Measurements from ENCODE around the gene PAK6. TPM values are rescaled to one million over a fixed set of nuclear protein-coding genes. Genes with fewer than 3 reads are reported as not detected.

Gene PAK6
- total RNA-seq, result under 0.01 TPM in 2 replicates

GRCh38 chr15:40238532-40239403 lies at the start of gene PAK6:
Gene PAK6, plus strand, starts transcription at chr15:40239063. Its CDS starts 25,723 bp downstream, at chr15:40264786.

GRCh38 chr15:40282869-40283614 lies 44.2 kb downstream of the PAK6 start, which contains the start of gene ANKRD63:
Gene ANKRD63, minus strand, starts transcription at chr15:40283064. Its CDS starts 478 bp downstream, at chr15:40282586.

GRCh38 chr15:40307421-40308211 lies 68.8 kb downstream of the PAK6 start, which contains the start of gene PLCB2:
Gene PLCB2, minus strand, starts transcription at chr15:40307935. Its CDS starts 263 bp downstream, at chr15:40307672.

GRCh38 chr15:40323239-40323952 lies 84.5 kb downstream of the PAK6 start, which contains the start of gene INAFM2:
Gene INAFM2, plus strand, starts transcription at chr15:40323692. Its CDS starts 364 bp downstream, at chr15:40324056.

Other genes with a start within 250 kb of the PAK6 start
- gene SRP14, start 199.9 kb upstream of the PAK6 start, total RNA-seq, result 164 and 184 TPM in 2 replicates
- 2.4 and 3.1 TPM in 2 replicates for gene BMF, start 130.2 kb upstream of the PAK6 start, total RNA-seq
- 16.2 and 64.9 TPM in 2 replicates for gene BUB1B, start 78.0 kb upstream of the PAK6 start, total RNA-seq
- not detected in 2 replicates for gene ANKRD63, start 44.0 kb downstream of the PAK6 start, total RNA-seq
- gene PLCB2, start 68.9 kb downstream of the PAK6 start, total RNA-seq, result 0.12 and 0.66 TPM in 2 replicates
- gene INAFM2, start 84.6 kb downstream of the PAK6 start, total RNA-seq, result 8.7 and 10.1 TPM in 2 replicates
- gene CCDC9B, start 101.9 kb downstream of the PAK6 start, total RNA-seq, result 32.9 and 46.2 TPM in 2 replicates
- gene PHGR1, start 112.0 kb downstream of the PAK6 start, total RNA-seq, result not detected in 2 replicates
- under 0.01 and 0.12 TPM in 2 replicates for gene DISP2, start 119.2 kb downstream of the PAK6 start, total RNA-seq
- gene KNSTRN, start 143.7 kb downstream of the PAK6 start, total RNA-seq, result 45.1 and 118 TPM in 2 replicates
- gene IVD, start 166.7 kb downstream of the PAK6 start, total RNA-seq, result 46.3 and 60.2 TPM in 2 replicates
- 7.3 and 8.5 TPM in 2 replicates for gene BAHD1, start 201.9 kb downstream of the PAK6 start, total RNA-seq
- gene CHST14, start 231.9 kb downstream of the PAK6 start, total RNA-seq, result 8.5 and 11.0 TPM in 2 replicates